AG04450 (cell line): ENCODE data around the gene FKBP7. TPM values are rescaled to one million over a fixed set of nuclear protein-coding genes. Genes with fewer than 3 reads are reported as not detected.

Experiments used
- CTCF ChIA-PET: fragments of 300-600, 350-600 bp; formaldehyde crosslinking; extraction: SDS; loops from one replicate; lab custom pipeline; 2022; ENCODE audit warnings: antibody characterized with exemption, inconsistent platforms; lab: Charles Lee
- POLR2A ChIA-PET: fragments of 350-600 bp; formaldehyde crosslinking; extraction: SDS; loops from one replicate; lab custom pipeline; 2021; ENCODE audit warnings: antibody characterized with exemption, inconsistent platforms; lab: Yijun Ruan, JAX
- DNase-seq: peaks from one replicate; pipeline ENCODE4 v3.0.0-alpha.2; 2011; ENCODE audit warnings: low read depth, low spot score
- H3K27ac ChIP-seq: one replicate; pipeline ENCODE4 v1.5.1; 2012; ENCODE audit warnings: low read depth, low read length, control low read depth
- H3K27me3 ChIP-seq: one replicate; pipeline ENCODE4 v1.6.0; 2012; ENCODE audit warnings: low read length; ENCODE audit not compliant: control insufficient read depth, insufficient read depth
- H3K4me3 ChIP-seq: 2 replicates; pipeline ENCODE4 v1.5.1; 2011; ENCODE audit warnings: mild to moderate bottlenecking, low read depth, low read length, control low read depth
- H3K9me3 ChIP-seq: 2 replicates; pipeline ENCODE4 v1.5.1; 2012; ENCODE audit warnings: low read length; ENCODE audit not compliant: control insufficient read depth, insufficient read depth
- CTCF ChIP-seq: IDR thresholded peaks from 2 replicates; pipeline ENCODE4 v1.5.1; 2011; ENCODE audit warnings: low read depth, low read length, control low read depth, inconsistent platforms
- polyA plus RNA-seq: library from polyadenylated mRNA; depleted of rRNA; stranded (reverse); fragments of >200 nt; gene quantifications from 2 replicates; pipeline ENCODE4 v1.2.3, GENCODE V29; 2011

Gene FKBP7
- polyA plus RNA-seq, 1 experiment: 162 TPM

DNA sequence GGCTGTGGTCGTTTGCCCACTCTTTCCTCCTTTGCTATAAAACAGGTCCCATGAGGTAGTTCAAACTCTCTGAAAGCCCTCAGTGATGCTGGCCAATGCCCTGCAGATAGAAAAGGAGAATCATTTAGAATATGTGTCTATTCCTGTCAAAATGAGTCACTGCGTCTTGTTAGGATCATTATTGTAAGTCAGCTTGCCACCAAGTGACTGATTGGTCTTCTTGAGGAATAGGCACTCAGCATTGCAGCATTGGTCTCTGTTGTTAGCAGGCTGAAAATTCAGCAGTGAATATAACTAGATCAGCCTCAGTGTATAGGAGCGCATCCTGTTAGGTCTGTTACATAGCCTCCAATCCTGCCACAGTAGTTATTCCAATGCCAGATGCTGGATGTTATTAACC, 56.3 kb downstream of the FKBP7 start:
- H3K9me3 ChIP-seq: no peaks in the 10 kb centered on the region
- no peak for DNase-seq
- no peak overlapping the region for H3K4me3 ChIP-seq
- TF ChIP-seq CTCF: no peak
- no peaks in the 10 kb centered on the region for H3K27me3 ChIP-seq
- POLR2A ChIA-PET: no interaction called here
- CTCF ChIA-PET: interaction anchor here (1.2 kb wide), 1 partner anchor 292 kb away, joined by 3 read pairs; no protein-coding TSS in a partner anchor
- no peak overlapping the region for H3K27ac ChIP-seq

DNA sequence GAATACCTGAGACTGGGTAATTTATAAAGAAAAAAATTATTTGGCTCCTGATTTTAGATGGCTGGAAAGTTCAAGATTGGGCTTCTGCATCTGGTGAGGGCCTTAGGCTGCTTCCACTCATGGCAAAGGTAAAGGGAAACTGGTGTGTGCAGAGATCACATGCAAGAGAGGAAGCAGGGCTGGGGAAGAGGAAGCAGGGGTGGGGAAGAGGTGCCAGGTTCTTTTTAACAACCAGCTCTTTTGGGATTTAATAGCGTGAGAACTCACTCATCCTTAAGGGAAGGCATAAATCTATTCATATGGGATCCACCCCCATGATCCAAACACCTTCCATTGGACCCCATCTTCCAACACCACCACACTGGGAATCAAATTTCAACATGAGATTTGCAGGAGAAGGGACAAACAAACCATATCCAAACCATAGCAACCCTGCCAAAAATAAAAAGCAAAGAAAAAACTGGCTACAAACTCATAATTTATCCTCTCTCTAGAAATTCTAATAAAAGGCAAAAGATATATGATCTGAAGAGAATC, 57.9 kb downstream of the FKBP7 start:
- DNase-seq: no peak
- no peak for TF ChIP-seq CTCF
- ChIA-PET POLR2A (no interaction called here), CTCF (interaction anchor here (0.7 to 9.7 kb wide), 9 partner anchors 15 to 502 kb away, joined by 4 to 389 read pairs (median 13); partner anchors contain the start of gene RBM45)
- Histone ChIP-seq H3K4me3 (no peak overlapping the region), H3K27me3 (no peaks in the 10 kb centered on the region), H3K27ac (no peak overlapping the region), H3K9me3 (no peaks in the 10 kb centered on the region)

DNA sequence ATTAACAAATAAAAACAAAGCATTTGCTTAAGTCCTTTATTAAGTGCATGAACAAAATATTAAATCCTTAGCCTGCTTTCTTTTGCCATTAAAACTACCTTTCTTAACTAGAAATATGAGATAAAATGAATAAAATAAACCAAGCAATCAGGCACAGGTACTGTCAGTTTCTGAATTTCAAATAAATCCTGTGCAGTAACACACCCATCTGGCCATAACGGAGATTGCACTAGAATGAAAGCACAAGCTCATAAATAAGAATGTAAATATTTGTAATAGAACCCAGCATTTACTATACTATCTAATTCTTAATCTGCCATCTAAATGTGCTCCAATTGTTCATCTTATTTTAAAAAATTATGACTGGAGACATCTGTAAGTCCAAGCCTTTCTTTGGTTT, 59.3 kb downstream of the FKBP7 start:
- TF ChIP-seq CTCF: peak; percentile 68
- Histone ChIP-seq H3K4me3 (no peak overlapping the region), H3K9me3 (no peaks in the 10 kb centered on the region), H3K27me3 (no peaks in the 10 kb centered on the region), H3K27ac (no peak overlapping the region)
- CTCF ChIA-PET: interaction anchor here (0.5 to 9.7 kb wide), 58 partner anchors 9 to 646 kb away, joined by 3 to 389 read pairs (median 4); partner anchors contain the start of gene RBM45
- peak; percentile 36 for DNase-seq
- POLR2A ChIA-PET: interaction anchor here (1.5 to 1.8 kb wide), 3 partner anchors 15 to 307 kb away, joined by 4 to 9 read pairs (median 5); partner anchors contain the start of genes PJVK, PRKRA and RBM45

GRCh38 chr2:178418426-178418825, 60.0 kb downstream of the FKBP7 start:
- CTCF ChIA-PET: interaction anchor here (0.6 to 9.7 kb wide), 40 partner anchors 10 to 646 kb away, joined by 3 to 389 read pairs (median 5); partner anchors contain the start of gene RBM45
- H3K27ac ChIP-seq: no peak overlapping the region
- POLR2A ChIA-PET: interaction anchor here (0.7 to 1.8 kb wide), 4 partner anchors 14 to 306 kb away, joined by 4 to 9 read pairs (median 6); partner anchors contain the start of genes PJVK, PRKRA and RBM45
- H3K9me3 ChIP-seq: no peaks in the 10 kb centered on the region
- DNase-seq: peak; percentile 11
- TF ChIP-seq CTCF: no peak
- no peaks in the 10 kb centered on the region for H3K27me3 ChIP-seq
- H3K4me3 ChIP-seq: no peak overlapping the region

DNA sequence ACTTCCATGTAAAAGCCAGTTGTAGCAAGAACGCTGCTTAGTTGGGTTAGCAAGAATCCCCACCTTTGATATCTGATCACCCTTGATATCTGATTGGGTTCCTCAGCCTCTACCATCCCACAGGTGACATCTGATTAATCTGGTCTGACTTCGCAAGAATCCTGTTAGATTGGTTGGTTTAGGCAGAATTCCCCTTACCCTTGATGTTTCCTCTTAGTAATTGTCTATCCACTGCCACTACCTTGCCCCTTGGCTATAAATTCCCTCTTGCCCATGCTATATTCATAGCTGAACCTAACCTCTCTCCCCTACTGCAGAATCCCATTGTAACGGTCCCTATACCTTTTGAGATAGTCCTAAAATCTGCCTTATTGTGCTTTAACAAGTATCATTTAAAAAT, 60.5 kb downstream of the FKBP7 start:
- ChIA-PET CTCF (interaction anchor here (0.6 to 9.7 kb wide), 18 partner anchors 10 to 431 kb away, joined by 3 to 389 read pairs (median 7); partner anchors contain the start of gene RBM45), POLR2A (interaction anchor here (0.7 to 1.8 kb wide), 2 partner anchors 33 to 302 kb away, joined by 7 to 9 read pairs; partner anchors contain the start of genes PJVK and PRKRA)
- Histone ChIP-seq H3K4me3 (no peak overlapping the region), H3K9me3 (no peaks in the 10 kb centered on the region), H3K27me3 (no peaks in the 10 kb centered on the region), H3K27ac (no peak overlapping the region)
- TF ChIP-seq CTCF: no peak
- DNase-seq: no peak
